ENCODE results near the gene DCUN1D5.

DNA sequence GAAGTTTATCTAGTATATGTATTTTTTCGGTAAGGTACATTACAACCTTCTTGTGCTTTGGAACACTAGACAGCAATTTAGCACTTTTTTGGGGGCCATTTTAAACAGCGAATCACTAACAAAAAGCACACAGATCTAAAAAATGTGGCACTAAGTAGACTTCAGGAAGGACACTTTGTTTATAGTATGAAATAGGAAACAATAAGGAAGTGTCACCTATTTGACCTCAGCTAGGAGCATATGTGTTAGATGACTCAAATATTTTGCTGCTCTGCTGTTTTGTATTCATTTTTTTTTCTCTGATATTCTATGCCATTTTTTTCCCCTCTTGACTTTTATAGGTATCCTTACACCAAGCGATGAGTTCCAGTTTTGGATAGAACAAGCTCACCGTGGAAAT is 22.9 kb upstream of the DCUN1D5 start:
- TF ChIP-seq CTCF (IDR thresholded peaks at IDR 0.05) (no peak), POLR2AphosphoS5 (IDR thresholded peaks at IDR 0.05) (no peak), POLR2A (IDR thresholded peaks at IDR 0.05; ENCODE audit: low read depth) (no peak), EP300 (IDR thresholded peaks at IDR 0.05) (no peak)

Data from esophagus muscularis mucosa (tissue), 4 donors.